KMS-11 (cell line): ENCODE measurements around the gene DIS3L2.

Experiments used
- H2AFZ ChIP-seq: fragments of 200-600 bp; sonication (generic); 2 replicates; pipeline ENCODE4 v1.6.1; 2016; ENCODE audit warnings: antibody characterized with exemption, mixed run types, low read depth
- H3K27ac ChIP-seq: fragments of 200-600 bp; sonication (generic); 2 replicates; pipeline ENCODE4 v1.6.1; 2016; ENCODE audit warnings: mild to moderate bottlenecking, mixed run types
- H3K27me3 ChIP-seq: fragments of 200-600 bp; sonication (generic); 2 replicates; pipeline ENCODE4 v1.6.1; 2017; ENCODE audit warnings: mild to moderate bottlenecking, low read depth, mixed run types, moderate library complexity; ENCODE audit not compliant: insufficient read depth
- H3K36me3 ChIP-seq: fragments of 200-600 bp; sonication (generic); 2 replicates; pipeline ENCODE4 v1.6.1; 2017; ENCODE audit warnings: mild to moderate bottlenecking, mixed run types; ENCODE audit not compliant: insufficient read depth
- H3K4me1 ChIP-seq: fragments of 200-600 bp; sonication (generic); 2 replicates; pipeline ENCODE4 v1.6.1; 2016; ENCODE audit warnings: mild to moderate bottlenecking, low read depth, mixed run types; ENCODE audit not compliant: poor library complexity, severe bottlenecking
- H3K4me2 ChIP-seq: fragments of 200-600 bp; sonication (generic); 2 replicates; pipeline ENCODE4 v1.7.0; 2016; ENCODE audit warnings: mild to moderate bottlenecking, mixed run types
- H3K4me3 ChIP-seq: fragments of 200-600 bp; sonication (generic); IDR thresholded peaks from 2 replicates; pipeline ENCODE4 v1.6.1; 2017; ENCODE audit warnings: low read depth, low read length, mixed read lengths; ENCODE audit not compliant: insufficient read depth
- H3K79me2 ChIP-seq: fragments of 200-600 bp; sonication (generic); 2 replicates; pipeline ENCODE4 v1.6.1; 2016; ENCODE audit warnings: low read depth, mixed run types; ENCODE audit not compliant: insufficient read depth
- H3K9ac ChIP-seq: fragments of 200-600 bp; sonication (generic); 2 replicates; pipeline ENCODE4 v1.6.1; 2016; ENCODE audit warnings: mild to moderate bottlenecking, mixed run types
- H4K20me1 ChIP-seq: fragments of 200-600 bp; sonication (generic); 2 replicates; pipeline ENCODE4 v1.6.1; 2016; ENCODE audit warnings: mild to moderate bottlenecking, mixed run types; ENCODE audit not compliant: insufficient read depth
- CTCF ChIP-seq: fragments of 200-600 bp; sonication (generic); conservative IDR thresholded peaks from 2 replicates; pipeline ENCODE4 v1.6.1; 2017; ENCODE audit warnings: low read depth, mild to moderate bottlenecking, antibody characterized with exemption, low read length, moderate library complexity, mixed read lengths

The DIS3L2 gene

GRCh38 chr2:232319067-232319802 lies 357.7 kb downstream of the DIS3L2 start:
- no peak for TF ChIP-seq CTCF
- H3K9ac ChIP-seq, result no peak overlapping the region
- H3K27ac ChIP-seq, result no peak overlapping the region
- peaks cover 15% of the 10 kb centered on the region for H3K4me1 ChIP-seq
- no peak overlapping the region for H2AFZ ChIP-seq
- no peaks in the 10 kb centered on the region for H4K20me1 ChIP-seq
- H3K27me3 ChIP-seq, result no peaks in the 10 kb centered on the region
- no peak overlapping the region for H3K4me2 ChIP-seq
- no peaks in the 10 kb centered on the region for H3K36me3 ChIP-seq
- H3K79me2 ChIP-seq, result no peaks in the 10 kb centered on the region
- H3K4me3 ChIP-seq, result no peak overlapping the region

GRCh38 chr2:232319803-232320442 lies 358.4 kb downstream of the DIS3L2 start:
- Histone ChIP-seq H2AFZ (no peak overlapping the region), H3K4me1 (peaks cover 9% of the 10 kb centered on the region), H3K4me2 (no peak overlapping the region), H3K36me3 (no peaks in the 10 kb centered on the region), H3K9ac (no peak overlapping the region), H3K79me2 (no peaks in the 10 kb centered on the region), H3K27ac (no peak overlapping the region), H3K27me3 (no peaks in the 10 kb centered on the region), H3K4me3 (no peak overlapping the region), H4K20me1 (no peaks in the 10 kb centered on the region)
- TF ChIP-seq CTCF, result no peak

GRCh38 chr2:232320443-232320803 lies 358.9 kb downstream of the DIS3L2 start:
- Histone ChIP-seq H2AFZ (no peak overlapping the region), H3K27me3 (no peaks in the 10 kb centered on the region), H3K27ac (no peak overlapping the region), H3K9ac (no peak overlapping the region), H3K4me2 (no peak overlapping the region), H4K20me1 (no peaks in the 10 kb centered on the region), H3K36me3 (no peaks in the 10 kb centered on the region), H3K79me2 (no peaks in the 10 kb centered on the region), H3K4me3 (no peak overlapping the region), H3K4me1 (peaks cover 4% of the 10 kb centered on the region)
- TF ChIP-seq CTCF, result no peak

- Histone ChIP-seq H3K79me2 (no peaks in the 10 kb centered on the region), H2AFZ (no peak overlapping the region), H3K4me1 (no peaks in the 10 kb centered on the region), H4K20me1 (no peaks in the 10 kb centered on the region), H3K27me3 (no peaks in the 10 kb centered on the region), H3K4me2 (no peak overlapping the region), H3K27ac (no peak overlapping the region), H3K9ac (no peak overlapping the region), H3K4me3 (no peak overlapping the region), H3K36me3 (no peaks in the 10 kb centered on the region)
- no peak for TF ChIP-seq CTCF
Observed at GRCh38 chr2:232321156-232321816, 359.8 kb downstream of the DIS3L2 start.
